Measurements from ENCODE around the gene PEMT. TPM values are rescaled to one million over a fixed set of nuclear protein-coding genes. Genes with fewer than 3 reads are reported as not detected.

Gene PEMT
- total and polyA plus RNA-seq, 2 donors from 2014 or later: 36.8 to 52.1 TPM

DNA sequence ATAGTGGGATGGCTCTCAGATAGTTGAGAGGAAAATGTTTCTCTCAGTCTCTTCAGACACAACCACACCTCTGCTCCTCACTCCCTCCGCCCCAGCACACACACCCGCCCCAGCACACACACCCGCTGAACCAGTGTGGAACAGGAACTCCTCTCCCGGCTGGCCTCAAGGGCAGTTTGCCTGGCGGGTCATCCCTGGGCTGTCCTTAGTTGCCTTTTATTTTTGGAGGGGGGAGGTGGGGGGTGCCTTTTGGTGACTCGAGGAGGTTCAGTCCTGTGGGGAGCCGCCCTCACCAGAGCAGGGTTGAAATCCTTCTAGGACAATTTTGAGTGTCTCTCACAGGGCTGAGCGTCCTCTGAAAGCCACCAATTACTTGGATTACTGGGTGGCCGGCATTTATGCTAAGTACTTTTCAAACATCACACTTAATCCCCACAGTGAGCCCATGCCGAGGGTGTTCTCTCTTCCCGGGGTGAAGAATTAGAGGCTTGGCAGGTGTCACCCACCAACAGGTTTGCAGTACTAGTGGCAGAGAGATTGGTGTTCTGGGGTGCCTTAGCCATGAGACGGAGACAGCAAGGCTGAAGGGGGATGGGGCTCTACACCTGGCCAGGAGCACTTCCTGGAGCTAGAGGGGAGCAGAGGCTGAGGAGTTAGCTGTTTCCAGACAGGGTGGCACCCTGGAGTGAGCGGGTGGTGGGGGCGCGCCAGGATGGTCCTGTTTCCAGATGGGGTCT is 98.1 kb downstream of the PEMT start:
- FAIRE-seq (no peak), DNase-seq (peak in 2 of 5 donors; percentile 44 to 82)
- H3K4me1 ChIP-seq (ENCODE audit: control insufficient read depth in 2 of 3, insufficient read depth in 2 of 3, low read depth in 1 of 3, low read length in 3 of 3): peaks cover 0 to 6% (median 0%) of the 10 kb centered on the region in 3 donors
- TF ChIP-seq, protein P1, sequence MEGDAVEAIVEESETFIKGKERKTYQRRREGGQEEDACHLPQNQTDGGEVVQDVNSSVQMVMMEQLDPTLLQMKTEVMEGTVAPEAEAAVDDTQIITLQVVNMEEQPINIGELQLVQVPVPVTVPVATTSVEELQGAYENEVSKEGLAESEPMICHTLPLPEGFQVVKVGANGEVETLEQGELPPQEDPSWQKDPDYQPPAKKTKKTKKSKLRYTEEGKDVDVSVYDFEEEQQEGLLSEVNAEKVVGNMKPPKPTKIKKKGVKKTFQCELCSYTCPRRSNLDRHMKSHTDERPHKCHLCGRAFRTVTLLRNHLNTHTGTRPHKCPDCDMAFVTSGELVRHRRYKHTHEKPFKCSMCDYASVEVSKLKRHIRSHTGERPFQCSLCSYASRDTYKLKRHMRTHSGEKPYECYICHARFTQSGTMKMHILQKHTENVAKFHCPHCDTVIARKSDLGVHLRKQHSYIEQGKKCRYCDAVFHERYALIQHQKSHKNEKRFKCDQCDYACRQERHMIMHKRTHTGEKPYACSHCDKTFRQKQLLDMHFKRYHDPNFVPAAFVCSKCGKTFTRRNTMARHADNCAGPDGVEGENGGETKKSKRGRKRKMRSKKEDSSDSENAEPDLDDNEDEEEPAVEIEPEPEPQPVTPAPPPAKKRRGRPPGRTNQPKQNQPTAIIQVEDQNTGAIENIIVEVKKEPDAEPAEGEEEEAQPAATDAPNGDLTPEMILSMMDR (IDR thresholded peaks at IDR 0.05; ENCODE audit: borderline replicate concordance, extremely low read depth, insufficient read depth): no peak
- no peaks in the 10 kb centered on the region for H3K9me3 ChIP-seq (ENCODE audit: control insufficient read depth in 2 of 3, insufficient read depth in 1 of 3, low read length in 3 of 3)
- H3K36me3 ChIP-seq (ENCODE audit: control insufficient read depth in 2 of 3, insufficient read depth in 3 of 3, low read length in 3 of 3): peaks cover 0 to 9% (median 8%) of the 10 kb centered on the region in 3 donors
- H3K4me3 ChIP-seq (ENCODE audit: low read length in 3 of 3): peak overlapping the region in 2 of 3 donors; percentile 33 to 45
- intact Hi-C loops (cut with DNase I): no loop called here
- peak overlapping the region; percentile 51 to 71 for H3K27ac ChIP-seq (ENCODE audit: low read depth in 2 of 2, low read length in 2 of 2)
- H3K9ac ChIP-seq (ENCODE audit: low read length in 3 of 3): peak overlapping the region in 1 of 3 donors; percentile 51
- H3K27me3 ChIP-seq (ENCODE audit: control insufficient read depth, insufficient read depth, low read length): no peaks in the 10 kb centered on the region

DNA sequence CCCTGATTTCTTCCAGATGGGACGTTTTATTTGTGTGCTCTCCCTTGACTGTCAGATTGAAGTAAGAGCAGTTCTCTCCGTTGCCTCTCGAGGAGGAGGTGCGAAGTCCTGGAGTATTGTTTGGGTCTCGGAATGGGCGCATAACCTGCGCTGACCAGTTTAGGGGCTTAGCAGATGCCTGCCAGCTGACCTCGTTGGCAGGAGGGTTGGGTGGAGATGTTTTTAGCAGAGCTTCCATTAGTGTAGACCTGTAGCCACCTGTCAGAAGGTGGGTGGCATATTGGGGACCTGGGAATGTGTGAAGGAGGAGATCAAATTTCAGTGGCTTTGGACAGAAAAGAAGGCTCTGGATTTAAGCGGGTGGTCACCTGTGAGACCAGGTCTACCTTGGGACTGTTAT is 98.9 kb downstream of the PEMT start:
- H3K9me3 ChIP-seq (ENCODE audit: control insufficient read depth in 2 of 3, insufficient read depth in 1 of 3, low read length in 3 of 3): no peaks in the 10 kb centered on the region
- intact Hi-C loops (cut with DNase I): no loop called here
- no peak for FAIRE-seq
- no peak overlapping the region for H3K27ac ChIP-seq (ENCODE audit: low read depth in 2 of 2, low read length in 2 of 2)
- TF ChIP-seq, protein P1 (IDR thresholded peaks at IDR 0.05; ENCODE audit: borderline replicate concordance, extremely low read depth, insufficient read depth): no peak
- peaks cover 0 to 13% (median 9%) of the 10 kb centered on the region in 3 donors for H3K36me3 ChIP-seq (ENCODE audit: control insufficient read depth in 2 of 3, insufficient read depth in 3 of 3, low read length in 3 of 3)
- H3K27me3 ChIP-seq (ENCODE audit: control insufficient read depth, insufficient read depth, low read length): no peaks in the 10 kb centered on the region
- H3K4me1 ChIP-seq (ENCODE audit: control insufficient read depth in 2 of 3, insufficient read depth in 2 of 3, low read depth in 1 of 3, low read length in 3 of 3): peaks cover 0 to 6% (median 0%) of the 10 kb centered on the region in 3 donors
- DNase-seq: peak in 1 of 5 donors; percentile 28
- no peak overlapping the region for H3K4me3 ChIP-seq (ENCODE audit: low read length in 3 of 3)
- H3K9ac ChIP-seq (ENCODE audit: low read length in 3 of 3): no peak overlapping the region

DNA sequence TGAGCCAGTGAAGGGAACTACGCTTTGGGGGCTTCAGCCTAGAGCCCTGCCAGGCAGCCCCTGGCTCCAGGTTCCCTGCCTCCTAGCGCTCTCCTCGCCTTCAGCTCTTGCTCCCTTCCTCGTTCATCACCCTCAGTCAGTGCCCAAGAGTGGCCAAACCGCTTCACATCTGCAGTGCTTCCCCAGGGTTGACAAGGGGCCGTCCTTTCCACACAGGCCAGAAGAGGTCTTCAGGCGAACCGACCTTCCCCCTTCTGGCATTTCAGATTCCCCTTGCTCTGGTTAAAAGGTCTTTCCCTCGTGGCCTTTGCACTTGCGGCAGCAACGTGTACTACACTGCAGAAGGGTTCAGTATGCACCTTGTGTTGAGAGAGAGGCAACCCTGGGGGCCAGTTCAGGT is 99.4 kb downstream of the PEMT start:
- Histone ChIP-seq H3K36me3 (ENCODE audit: control insufficient read depth in 2 of 3, insufficient read depth in 3 of 3, low read length in 3 of 3) (peaks cover 0 to 13% (median 9%) of the 10 kb centered on the region in 3 donors), H3K9me3 (ENCODE audit: control insufficient read depth in 2 of 3, insufficient read depth in 1 of 3, low read length in 3 of 3) (no peaks in the 10 kb centered on the region), H3K9ac (ENCODE audit: low read length in 3 of 3) (no peak overlapping the region), H3K27me3 (ENCODE audit: control insufficient read depth, insufficient read depth, low read length) (no peaks in the 10 kb centered on the region), H3K27ac (ENCODE audit: low read depth in 2 of 2, low read length in 2 of 2) (no peak overlapping the region), H3K4me3 (ENCODE audit: low read length in 3 of 3) (no peak overlapping the region), H3K4me1 (ENCODE audit: control insufficient read depth in 2 of 3, insufficient read depth in 2 of 3, low read depth in 1 of 3, low read length in 3 of 3) (peaks cover 0 to 5% (median 0%) of the 10 kb centered on the region in 3 donors)
- FAIRE-seq (no peak), DNase-seq (no peak)
- intact Hi-C loops (cut with DNase I): no loop called here
- TF ChIP-seq, protein P1 (IDR thresholded peaks at IDR 0.05; ENCODE audit: borderline replicate concordance, extremely low read depth, insufficient read depth): no peak

All from kidney (tissue), 14 donors.